Adipocyte (in vitro differentiated cells): ENCODE measurements around the gene LGALSL.
A peak's percentile ranks its signal among the peaks of the same experiment; 100 is the strongest.
"Not testable (repeated sequence)": the region's sequence is repeated elsewhere in the genome, so short reads cannot be mapped to it uniquely, and the experiment has no call there.

Experiments
- DNase-seq: peaks from one replicate; pipeline ENCODE4 v3.0.0-alpha.2; 2015; ENCODE audit warnings: low read depth
- H3K27me3 ChIP-seq: replicated peaks from 2 replicates; pipeline ENCODE4 v1.7.0; 2013; ENCODE audit warnings: mild to moderate bottlenecking, low read length, moderate library complexity; ENCODE audit not compliant: control insufficient read depth, insufficient read depth
- H3K36me3 ChIP-seq: 2 replicates; pipeline ENCODE4 v1.7.0; 2013; ENCODE audit warnings: low read length, mild to moderate bottlenecking, moderate library complexity; ENCODE audit not compliant: control insufficient read depth, insufficient read depth, severe bottlenecking
- H3K4me1 ChIP-seq: 2 replicates; pipeline ENCODE4 v1.7.0; 2013; ENCODE audit warnings: mild to moderate bottlenecking, low read length, moderate library complexity; ENCODE audit not compliant: control insufficient read depth, insufficient read depth
- H3K4me3 ChIP-seq: 2 replicates; pipeline ENCODE4 v1.7.0; 2013; ENCODE audit warnings: mild to moderate bottlenecking, low read length, moderate library complexity
- H3K9ac ChIP-seq: 2 replicates; pipeline ENCODE4 v1.7.0; 2013; ENCODE audit warnings: mild to moderate bottlenecking, low read length, moderate library complexity
- H3K9me3 ChIP-seq: 2 replicates; pipeline ENCODE4 v1.7.0; 2013; ENCODE audit warnings: mild to moderate bottlenecking, low read length, moderate library complexity; ENCODE audit not compliant: control insufficient read depth

Gene LGALSL

GRCh38 chr2:64445970-64446369, 8.0 kb upstream of the LGALSL start:
- not testable (repeated sequence) for H3K27me3 ChIP-seq, H3K4me3 ChIP-seq, H3K9ac ChIP-seq, DNase-seq, H3K9me3 ChIP-seq, H3K36me3 ChIP-seq
- H3K4me1 ChIP-seq: peaks cover 12% of the 10 kb centered on the region

DNA sequence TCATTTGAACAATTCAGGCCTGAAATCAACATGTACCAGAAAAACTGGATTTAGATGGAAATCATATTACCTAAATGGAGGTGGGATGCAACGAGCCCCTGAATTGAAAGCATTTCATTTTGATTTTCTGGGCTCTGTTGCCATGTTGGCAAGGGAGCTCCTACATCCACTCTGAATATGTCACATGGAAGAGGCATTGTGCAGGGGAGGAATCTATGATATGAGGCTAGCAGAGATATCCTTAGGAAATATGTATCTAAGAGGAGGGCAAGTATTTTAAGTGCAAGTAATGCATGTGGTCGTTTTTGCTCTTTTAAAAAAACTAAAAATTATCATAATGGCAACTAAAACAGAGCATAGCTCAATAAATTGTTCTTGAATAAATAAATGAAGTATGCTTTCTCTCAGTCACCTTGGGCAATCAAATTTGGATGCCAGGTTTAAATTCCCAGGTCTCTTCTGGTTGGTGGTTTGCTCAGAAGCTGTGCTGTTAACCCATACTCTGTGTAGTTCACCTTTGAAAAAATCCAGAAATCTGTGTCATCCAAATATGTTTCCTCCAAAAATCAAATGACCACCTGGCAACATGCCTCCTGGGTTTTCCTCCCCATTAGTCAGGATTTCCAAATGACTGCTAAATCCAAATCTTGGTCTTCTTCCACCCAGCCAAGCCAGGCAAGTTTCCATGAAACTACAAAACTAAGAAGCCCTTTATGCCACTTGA, 6.5 kb upstream of the LGALSL start:
- no peak for DNase-seq
- Histone ChIP-seq H3K9ac (no peak overlapping the region), H3K4me1 (peaks cover 12% of the 10 kb centered on the region), H3K9me3 (no peaks in the 10 kb centered on the region), H3K36me3 (no peaks in the 10 kb centered on the region), H3K4me3 (no peak overlapping the region), H3K27me3 (no peaks in the 10 kb centered on the region)

DNA sequence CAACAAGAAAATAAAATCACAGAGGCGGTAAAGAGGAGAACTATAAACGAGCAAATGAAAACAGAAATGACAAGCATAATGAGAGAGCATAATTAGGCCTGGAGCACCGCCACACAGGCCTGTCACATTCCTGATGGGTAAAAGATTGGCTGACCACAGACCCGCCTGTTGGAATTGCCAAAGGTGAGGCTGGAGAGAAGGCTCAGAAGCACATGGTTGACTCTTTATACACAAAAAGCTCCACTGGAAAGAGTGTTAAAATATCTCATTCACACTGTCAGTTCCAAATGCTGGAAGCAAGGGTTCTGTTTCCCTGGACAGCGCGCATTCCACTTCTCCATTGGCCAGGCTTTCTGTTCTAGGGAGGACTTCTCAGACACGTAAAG, 5.9 kb upstream of the LGALSL start:
- DNase-seq: no peak
- H3K27me3 ChIP-seq: no peaks in the 10 kb centered on the region
- H3K9me3 ChIP-seq: no peaks in the 10 kb centered on the region
- no peak overlapping the region for H3K4me3 ChIP-seq
- H3K36me3 ChIP-seq: no peaks in the 10 kb centered on the region
- H3K4me1 ChIP-seq: peaks cover 15% of the 10 kb centered on the region
- H3K9ac ChIP-seq: no peak overlapping the region

DNA sequence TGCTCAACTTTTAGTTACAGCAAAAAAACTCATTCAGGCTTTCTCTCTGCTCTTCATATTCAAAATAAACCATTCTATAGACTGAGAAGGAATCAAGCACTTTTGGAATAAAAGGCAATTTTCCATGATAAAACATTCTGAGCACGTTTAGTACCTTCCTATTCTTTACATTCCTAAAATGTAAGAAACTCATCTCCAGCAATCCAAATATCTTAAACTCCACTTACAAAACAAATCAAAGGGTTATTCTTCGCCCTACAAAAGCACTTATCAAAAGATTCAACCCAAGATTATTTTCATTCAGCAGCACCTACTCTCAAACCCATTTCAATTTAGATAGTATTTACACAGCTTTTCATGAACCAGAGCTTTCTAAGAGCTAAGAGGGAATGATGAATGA, 2.9 kb upstream of the LGALSL start:
- DNase-seq: no peak

GRCh38 chr2:64454386-64455332, 697 bp downstream of the LGALSL start:
- Histone ChIP-seq H3K9me3 (no peaks in the 10 kb centered on the region), H3K9ac (peak overlapping the region; percentile 76), H3K4me3 (peak overlapping the region; percentile 79), H3K27me3 (no peaks in the 10 kb centered on the region), H3K36me3 (peaks cover 11% of the 10 kb centered on the region), H3K4me1 (peaks cover 10% of the 10 kb centered on the region)
- peak; percentile 78 for DNase-seq

More for the DNA sequence above, 2.9 kb upstream of the LGALSL start:
- Histone ChIP-seq H3K9ac (no peak overlapping the region), H3K9me3 (no peaks in the 10 kb centered on the region), H3K4me3 (no peak overlapping the region), H3K27me3 (no peaks in the 10 kb centered on the region), H3K4me1 (peaks cover 22% of the 10 kb centered on the region), H3K36me3 (no peaks in the 10 kb centered on the region)

DNA sequence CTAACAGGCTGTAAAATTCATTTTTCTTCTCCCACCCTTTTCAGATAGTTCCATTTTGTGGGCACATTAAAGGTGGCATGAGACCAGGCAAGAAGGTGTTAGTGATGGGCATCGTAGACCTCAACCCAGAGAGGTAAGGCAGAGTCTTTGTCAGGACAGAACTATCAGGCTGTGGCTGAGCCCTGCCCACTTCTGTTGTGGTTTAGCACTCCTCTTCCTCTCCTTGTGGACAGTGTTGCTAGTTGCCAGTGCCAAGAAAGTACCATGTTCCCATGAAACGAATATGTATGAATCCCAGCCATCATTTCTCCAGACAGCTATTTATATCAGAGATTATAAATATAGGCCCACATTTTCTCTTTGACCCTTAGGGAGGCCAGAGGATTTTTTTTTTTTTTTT, 1.6 kb downstream of the LGALSL start:
- DNase-seq: no peak
- peaks cover 11% of the 10 kb centered on the region for H3K36me3 ChIP-seq
- no peak overlapping the region for H3K9ac ChIP-seq
- no peak overlapping the region for H3K4me3 ChIP-seq
- H3K27me3 ChIP-seq: no peaks in the 10 kb centered on the region
- H3K4me1 ChIP-seq: peaks cover 10% of the 10 kb centered on the region
- H3K9me3 ChIP-seq: no peaks in the 10 kb centered on the region

DNA sequence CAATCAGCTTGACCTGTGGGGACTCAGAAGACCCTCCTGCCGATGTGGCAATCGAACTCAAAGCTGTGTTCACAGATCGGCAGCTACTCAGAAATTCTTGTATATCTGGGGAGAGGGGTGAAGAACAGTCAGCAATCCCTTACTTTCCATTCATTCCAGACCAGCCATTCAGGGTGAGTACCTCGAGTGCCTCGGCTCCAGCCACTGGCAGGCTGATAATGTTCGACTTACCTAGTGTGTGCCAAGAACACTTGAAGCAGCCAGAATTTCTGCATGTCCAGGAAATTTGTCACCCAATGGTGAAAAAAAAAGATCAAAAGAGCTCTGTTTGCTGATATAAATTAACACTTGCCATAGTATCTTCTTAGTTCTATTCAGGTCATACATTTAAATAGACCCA, 2.3 kb downstream of the LGALSL start:
- DNase-seq: no peak
- no peaks in the 10 kb centered on the region for H3K27me3 ChIP-seq
- H3K9ac ChIP-seq: no peak overlapping the region
- H3K36me3 ChIP-seq: peaks cover 11% of the 10 kb centered on the region
- H3K4me1 ChIP-seq: peaks cover 11% of the 10 kb centered on the region
- no peak overlapping the region for H3K4me3 ChIP-seq
- H3K9me3 ChIP-seq: no peaks in the 10 kb centered on the region

- no peak for DNase-seq
- Histone ChIP-seq H3K4me1 (peaks cover 17% of the 10 kb centered on the region), H3K9me3 (no peaks in the 10 kb centered on the region), H3K4me3 (no peak overlapping the region), H3K9ac (no peak overlapping the region), H3K36me3 (peaks cover 11% of the 10 kb centered on the region), H3K27me3 (no peaks in the 10 kb centered on the region)
Observed at GRCh38 chr2:64457524-64457923, 3.6 kb downstream of the LGALSL start.

- Histone ChIP-seq H3K27me3 (no peaks in the 10 kb centered on the region), H3K9ac (no peak overlapping the region), H3K4me1 (peaks cover 26% of the 10 kb centered on the region), H3K36me3 (peaks cover 11% of the 10 kb centered on the region), H3K4me3 (no peak overlapping the region), H3K9me3 (no peaks in the 10 kb centered on the region)
- DNase-seq: no peak
Observed at GRCh38 chr2:64459575-64459974, 5.6 kb downstream of the LGALSL start.

GRCh38 chr2:64460330-64460729, 6.4 kb downstream of the LGALSL start:
- H3K9me3 ChIP-seq: no peaks in the 10 kb centered on the region
- H3K36me3 ChIP-seq: peaks cover 11% of the 10 kb centered on the region
- H3K9ac ChIP-seq: no peak overlapping the region
- H3K4me1 ChIP-seq: peaks cover 28% of the 10 kb centered on the region
- H3K27me3 ChIP-seq: no peaks in the 10 kb centered on the region
- H3K4me3 ChIP-seq: no peak overlapping the region
- no peak for DNase-seq

GRCh38 chr2:64461271-64462058, 7.5 kb downstream of the LGALSL start:
- H3K4me3 ChIP-seq: no peak overlapping the region
- H3K9me3 ChIP-seq: no peaks in the 10 kb centered on the region
- H3K9ac ChIP-seq: no peak overlapping the region
- H3K36me3 ChIP-seq: peaks cover 11% of the 10 kb centered on the region
- H3K27me3 ChIP-seq: no peaks in the 10 kb centered on the region
- no peak for DNase-seq
- peaks cover 28% of the 10 kb centered on the region for H3K4me1 ChIP-seq
